Measurements from ENCODE around the gene PUM2.

The PUM2 gene

GRCh38 chr2:20212871-20213503, 137.7 kb downstream of the PUM2 start:
- H3K4me1 ChIP-seq (ENCODE audit: control insufficient read depth, insufficient read depth, low read length) = peaks cover 32% of the 10 kb centered on the region
- H3K27ac ChIP-seq (ENCODE audit: insufficient read depth, low read depth, low read length, poor library complexity, severe bottlenecking) = no peak overlapping the region
- WGBS, 2 experiments = 92 to 94% methylated on average over 16 of the region's 16 CpGs
- H3K36me3 ChIP-seq (ENCODE audit: control insufficient read depth, insufficient read depth, low read length) = no peaks in the 10 kb centered on the region
- no peaks in the 10 kb centered on the region for H3K9me3 ChIP-seq (ENCODE audit: control insufficient read depth, low read length)
- no peaks in the 10 kb centered on the region for H3K27me3 ChIP-seq (ENCODE audit: control insufficient read depth, insufficient read depth, low read length, poor library complexity, severe bottlenecking)
- no peak overlapping the region for H3K4me3 ChIP-seq (ENCODE audit: insufficient read depth, low read depth, low read length)

- Histone ChIP-seq H3K9me3 (ENCODE audit: control insufficient read depth, low read length) (no peaks in the 10 kb centered on the region), H3K27me3 (ENCODE audit: control insufficient read depth, insufficient read depth, low read length, poor library complexity, severe bottlenecking) (no peaks in the 10 kb centered on the region), H3K27ac (ENCODE audit: insufficient read depth, low read depth, low read length, poor library complexity, severe bottlenecking) (no peak overlapping the region), H3K4me1 (ENCODE audit: control insufficient read depth, insufficient read depth, low read length) (peaks cover 32% of the 10 kb centered on the region), H3K36me3 (ENCODE audit: control insufficient read depth, insufficient read depth, low read length) (no peaks in the 10 kb centered on the region), H3K4me3 (ENCODE audit: insufficient read depth, low read depth, low read length) (no peak overlapping the region)
- WGBS, 2 experiments = 74 to 75% methylated on average over 11 of the region's 11 CpGs
Observed at GRCh38 chr2:20212459-20212870, 138.2 kb downstream of the PUM2 start.

DNA sequence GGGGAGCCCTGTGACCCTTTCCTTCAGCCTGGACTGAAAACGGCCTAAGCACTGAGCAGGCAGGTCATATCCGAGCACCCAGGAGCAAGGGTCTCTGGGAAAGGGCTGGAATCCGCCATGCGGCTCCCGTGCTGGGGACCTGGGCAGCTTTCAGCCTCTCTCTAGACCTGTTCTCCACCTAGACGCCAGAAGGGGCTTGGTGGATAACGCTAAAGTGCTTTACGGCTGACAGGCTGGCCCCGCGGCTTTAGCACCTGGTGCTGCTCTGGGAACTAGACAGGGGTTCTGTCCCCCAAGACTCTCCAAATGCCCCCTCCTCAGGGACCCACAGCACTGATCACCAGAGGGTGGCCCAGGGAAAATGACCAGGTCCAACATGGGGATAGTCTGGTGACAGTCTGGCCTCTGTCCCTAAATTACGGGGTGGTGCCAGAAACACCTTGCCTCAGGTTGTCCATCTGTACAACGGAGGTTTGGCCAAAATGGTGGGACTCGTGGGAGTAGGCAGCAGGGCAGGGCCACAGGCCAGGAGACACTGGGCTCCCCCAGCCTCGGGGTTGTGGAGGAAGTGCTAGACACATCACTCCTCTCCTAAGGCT, 138.7 kb downstream of the PUM2 start:
- Histone ChIP-seq H3K9me3 (ENCODE audit: control insufficient read depth, low read length) (no peaks in the 10 kb centered on the region), H3K4me3 (ENCODE audit: insufficient read depth, low read depth, low read length) (no peak overlapping the region), H3K4me1 (ENCODE audit: control insufficient read depth, insufficient read depth, low read length) (peaks cover 32% of the 10 kb centered on the region), H3K36me3 (ENCODE audit: control insufficient read depth, insufficient read depth, low read length) (no peaks in the 10 kb centered on the region), H3K27me3 (ENCODE audit: control insufficient read depth, insufficient read depth, low read length, poor library complexity, severe bottlenecking) (no peaks in the 10 kb centered on the region), H3K27ac (ENCODE audit: insufficient read depth, low read depth, low read length, poor library complexity, severe bottlenecking) (no peak overlapping the region)
- 89 to 90% methylated on average over 14 of the region's 14 CpGs for WGBS, 2 experiments

- 88 to 90% methylated on average over 12 of the region's 12 CpGs for WGBS, 2 experiments
- H3K27ac ChIP-seq (ENCODE audit: insufficient read depth, low read depth, low read length, poor library complexity, severe bottlenecking) = no peak overlapping the region
- no peaks in the 10 kb centered on the region for H3K27me3 ChIP-seq (ENCODE audit: control insufficient read depth, insufficient read depth, low read length, poor library complexity, severe bottlenecking)
- H3K36me3 ChIP-seq (ENCODE audit: control insufficient read depth, insufficient read depth, low read length) = no peaks in the 10 kb centered on the region
- H3K9me3 ChIP-seq (ENCODE audit: control insufficient read depth, low read length) = no peaks in the 10 kb centered on the region
- peaks cover 32% of the 10 kb centered on the region for H3K4me1 ChIP-seq (ENCODE audit: control insufficient read depth, insufficient read depth, low read length)
- H3K4me3 ChIP-seq (ENCODE audit: insufficient read depth, low read depth, low read length) = no peak overlapping the region
Observed at GRCh38 chr2:20211420-20211819, 139.2 kb downstream of the PUM2 start.

DNA sequence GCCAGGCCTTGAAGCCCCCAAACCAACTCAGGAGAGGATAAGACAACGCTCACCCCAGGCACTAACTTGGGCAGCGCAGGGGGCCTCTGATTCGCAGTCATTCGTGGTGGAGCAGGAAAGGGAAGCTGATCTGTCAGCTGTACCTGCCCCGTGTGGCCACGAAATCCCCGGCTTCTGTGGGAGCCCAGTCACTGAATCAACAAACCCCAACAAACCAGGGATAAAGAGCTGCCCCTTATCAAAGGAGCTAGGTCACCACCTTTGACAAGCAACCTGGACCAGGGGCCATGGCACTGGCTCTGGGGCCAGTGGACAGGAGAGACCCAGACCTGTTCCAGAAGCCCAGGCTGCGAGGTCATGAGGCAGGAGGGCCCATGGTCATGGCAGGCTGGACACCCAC, 140.2 kb downstream of the PUM2 start:
- H3K36me3 ChIP-seq (ENCODE audit: control insufficient read depth, insufficient read depth, low read length) = no peaks in the 10 kb centered on the region
- 93 to 94% methylated on average over 8 of the region's 8 CpGs for whole genome bisulfite sequencing, 2 experiments
- H3K9me3 ChIP-seq (ENCODE audit: control insufficient read depth, low read length) = no peaks in the 10 kb centered on the region
- H3K27ac ChIP-seq (ENCODE audit: insufficient read depth, low read depth, low read length, poor library complexity, severe bottlenecking) = no peak overlapping the region
- H3K4me3 ChIP-seq (ENCODE audit: insufficient read depth, low read depth, low read length) = no peak overlapping the region
- H3K4me1 ChIP-seq (ENCODE audit: control insufficient read depth, insufficient read depth, low read length) = peaks cover 32% of the 10 kb centered on the region
- H3K27me3 ChIP-seq (ENCODE audit: control insufficient read depth, insufficient read depth, low read length, poor library complexity, severe bottlenecking) = no peaks in the 10 kb centered on the region

GRCh38 chr2:20209373-20210109, 141.1 kb downstream of the PUM2 start:
- Histone ChIP-seq H3K4me1 (ENCODE audit: control insufficient read depth, insufficient read depth, low read length) (peaks cover 26% of the 10 kb centered on the region), H3K4me3 (ENCODE audit: insufficient read depth, low read depth, low read length) (no peak overlapping the region), H3K36me3 (ENCODE audit: control insufficient read depth, insufficient read depth, low read length) (no peaks in the 10 kb centered on the region), H3K27me3 (ENCODE audit: control insufficient read depth, insufficient read depth, low read length, poor library complexity, severe bottlenecking) (no peaks in the 10 kb centered on the region), H3K9me3 (ENCODE audit: control insufficient read depth, low read length) (no peaks in the 10 kb centered on the region), H3K27ac (ENCODE audit: insufficient read depth, low read depth, low read length, poor library complexity, severe bottlenecking) (no peak overlapping the region)
- WGBS, 2 experiments = 91 to 92% methylated on average over 21 of the region's 21 CpGs

- 90% methylated on average over 5 of the region's 5 CpGs for WGBS, 2 experiments
- Histone ChIP-seq H3K27ac (ENCODE audit: insufficient read depth, low read depth, low read length, poor library complexity, severe bottlenecking) (no peak overlapping the region), H3K36me3 (ENCODE audit: control insufficient read depth, insufficient read depth, low read length) (peaks cover 7% of the 10 kb centered on the region), H3K4me3 (ENCODE audit: insufficient read depth, low read depth, low read length) (no peak overlapping the region), H3K27me3 (ENCODE audit: control insufficient read depth, insufficient read depth, low read length, poor library complexity, severe bottlenecking) (no peaks in the 10 kb centered on the region), H3K9me3 (ENCODE audit: control insufficient read depth, low read length) (no peaks in the 10 kb centered on the region), H3K4me1 (ENCODE audit: control insufficient read depth, insufficient read depth, low read length) (peaks cover 21% of the 10 kb centered on the region)
Observed at GRCh38 chr2:20208476-20208859, 142.2 kb downstream of the PUM2 start.

- Histone ChIP-seq H3K4me1 (ENCODE audit: control insufficient read depth, insufficient read depth, low read length) (peaks cover 11% of the 10 kb centered on the region), H3K4me3 (ENCODE audit: insufficient read depth, low read depth, low read length) (no peak overlapping the region), H3K9me3 (ENCODE audit: control insufficient read depth, low read length) (no peaks in the 10 kb centered on the region), H3K36me3 (ENCODE audit: control insufficient read depth, insufficient read depth, low read length) (peaks cover 21% of the 10 kb centered on the region), H3K27ac (ENCODE audit: insufficient read depth, low read depth, low read length, poor library complexity, severe bottlenecking) (no peak overlapping the region), H3K27me3 (ENCODE audit: control insufficient read depth, insufficient read depth, low read length, poor library complexity, severe bottlenecking) (no peaks in the 10 kb centered on the region)
- WGBS, 2 experiments = 92% methylated on average over 5 of the region's 5 CpGs
Observed at GRCh38 chr2:20207051-20207450, 143.6 kb downstream of the PUM2 start.

DNA sequence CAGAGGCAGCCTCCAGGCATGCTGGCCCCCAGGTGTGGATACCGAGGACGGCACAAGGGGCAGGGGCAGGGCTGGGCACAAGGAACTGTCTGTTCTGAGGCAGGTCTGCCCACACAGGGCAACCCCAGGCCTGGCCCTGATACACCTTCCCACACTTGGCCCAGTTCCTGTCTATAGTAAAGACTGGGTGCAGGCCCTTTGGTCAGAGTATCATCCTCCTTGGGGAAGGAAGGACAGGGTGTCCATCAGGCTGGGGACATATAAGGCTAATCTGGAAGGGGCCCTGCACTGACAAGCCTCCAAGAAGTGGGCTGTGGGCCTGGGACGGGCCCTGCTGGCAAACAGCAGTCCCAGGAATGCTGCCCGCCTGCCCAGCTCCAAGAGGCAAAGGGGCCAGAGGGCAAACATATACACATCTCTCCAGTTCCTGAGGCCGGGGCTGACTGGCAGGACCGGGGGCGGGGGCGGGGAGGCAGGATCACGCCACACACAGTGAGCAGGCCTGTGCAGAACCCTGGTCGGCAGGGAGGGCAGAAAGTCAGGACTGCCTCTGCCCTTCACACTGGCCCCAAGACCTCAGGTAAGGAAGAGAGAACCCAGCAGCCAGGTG, 144.6 kb downstream of the PUM2 start:
- Histone ChIP-seq H3K4me3 (ENCODE audit: insufficient read depth, low read depth, low read length) (no peak overlapping the region), H3K36me3 (ENCODE audit: control insufficient read depth, insufficient read depth, low read length) (peaks cover 25% of the 10 kb centered on the region), H3K4me1 (ENCODE audit: control insufficient read depth, insufficient read depth, low read length) (peaks cover 1% of the 10 kb centered on the region), H3K27ac (ENCODE audit: insufficient read depth, low read depth, low read length, poor library complexity, severe bottlenecking) (no peak overlapping the region), H3K9me3 (ENCODE audit: control insufficient read depth, low read length) (no peaks in the 10 kb centered on the region), H3K27me3 (ENCODE audit: control insufficient read depth, insufficient read depth, low read length, poor library complexity, severe bottlenecking) (no peaks in the 10 kb centered on the region)
- 89 to 93% methylated on average over 10 of the region's 10 CpGs for WGBS, 2 experiments

DNA sequence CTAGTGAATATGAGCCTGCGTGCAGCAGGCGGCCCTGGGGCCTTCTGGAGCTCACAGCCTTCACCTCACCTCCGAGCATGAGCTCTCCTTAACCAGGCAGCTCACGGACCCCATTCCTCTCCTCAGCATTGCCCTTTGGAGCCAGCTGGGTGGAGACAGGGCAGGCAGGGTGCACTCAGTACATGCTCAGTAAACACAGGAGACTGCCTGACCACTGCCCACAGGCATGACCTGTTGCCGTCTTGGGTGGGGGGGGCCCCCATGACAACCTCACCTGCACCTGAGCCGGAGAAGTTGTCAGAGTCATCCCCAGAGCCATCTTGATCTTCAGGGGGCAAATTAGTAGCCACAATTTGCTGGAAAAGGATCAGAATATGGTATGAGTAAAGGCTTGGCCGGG, 145.6 kb downstream of the PUM2 start:
- no peak overlapping the region for H3K4me3 ChIP-seq (ENCODE audit: insufficient read depth, low read depth, low read length)
- H3K27ac ChIP-seq (ENCODE audit: insufficient read depth, low read depth, low read length, poor library complexity, severe bottlenecking) = no peak overlapping the region
- peaks cover 25% of the 10 kb centered on the region for H3K36me3 ChIP-seq (ENCODE audit: control insufficient read depth, insufficient read depth, low read length)
- H3K9me3 ChIP-seq (ENCODE audit: control insufficient read depth, low read length) = no peaks in the 10 kb centered on the region
- WGBS, 2 experiments = 80 to 81% methylated on average over 7 of the region's 7 CpGs
- H3K27me3 ChIP-seq (ENCODE audit: control insufficient read depth, insufficient read depth, low read length, poor library complexity, severe bottlenecking) = no peaks in the 10 kb centered on the region
- no peaks in the 10 kb centered on the region for H3K4me1 ChIP-seq (ENCODE audit: control insufficient read depth, insufficient read depth, low read length)

All from ectodermal cell (in vitro differentiated cells).